Skeletal muscle tissue (tissue), 4 donors: ENCODE data around the gene KIF21B. TPM values are rescaled to one million over a fixed set of nuclear protein-coding genes. Genes with fewer than 3 reads are reported as not detected.

Experiments
- H3K27ac ChIP-seq: one replicate; pipeline ENCODE4 v1.7.0; 2013; ENCODE audit warnings: mild to moderate bottlenecking, low read depth, low read length, inconsistent platforms
- H3K27me3 ChIP-seq, 3 donors: one replicate each; pipeline ENCODE4 v1.7.0; 2013; ENCODE audit warnings: low read length in 3 of 3; ENCODE audit not compliant: control insufficient read depth in 3 of 3, insufficient read depth in 3 of 3
- H3K36me3 ChIP-seq, 3 donors: one replicate each; pipeline ENCODE4 v1.7.0; 2013; ENCODE audit warnings: low read length in 3 of 3; ENCODE audit not compliant: control insufficient read depth in 3 of 3, insufficient read depth in 3 of 3
- H3K4me1 ChIP-seq, 3 donors: one replicate each; pipeline ENCODE4 v1.7.0; 2013; ENCODE audit warnings: low read length in 3 of 3, mild to moderate bottlenecking in 3 of 3; ENCODE audit not compliant: control insufficient read depth in 3 of 3, insufficient read depth in 3 of 3
- H3K4me3 ChIP-seq, 3 donors: one replicate each; pipeline ENCODE4 v1.7.0; 2013; ENCODE audit warnings: low read length in 3 of 3
- H3K9ac ChIP-seq, 3 donors: one replicate each; pipeline ENCODE4 v1.7.0; 2013; ENCODE audit warnings: low read length in 3 of 3, mild to moderate bottlenecking in 3 of 3, moderate library complexity in 2 of 3, low read depth in 1 of 3
- H3K9me3 ChIP-seq, 3 donors: one replicate each; pipeline ENCODE4 v1.7.0; 2013; ENCODE audit warnings: low read length in 3 of 3; ENCODE audit not compliant: control insufficient read depth in 3 of 3
- total RNA-seq: library from RNA; depleted of rRNA; stranded (reverse); fragments of >200 nt; gene quantifications from one replicate; pipeline ENCODE4 v1.2.3, GENCODE V29; 2014
- donor health status: Osteomylitis.

The KIF21B gene
- total RNA-seq, 1 donor from 2014 or later = 1.0 TPM

- no peaks in the 10 kb centered on the region for H3K9me3 ChIP-seq
- H3K27me3 ChIP-seq = peaks cover 0 to 4% (median 0%) of the 10 kb centered on the region in 3 donors
- H3K36me3 ChIP-seq = no peaks in the 10 kb centered on the region
- H3K4me3 ChIP-seq = no peak overlapping the region
- H3K27ac ChIP-seq = no peak overlapping the region
- no peaks in the 10 kb centered on the region for H3K4me1 ChIP-seq
- no peak overlapping the region for H3K9ac ChIP-seq
Measured at GRCh38 chr1:201004154-201004553, 19.4 kb downstream of the KIF21B start.

GRCh38 chr1:201002510-201002909, 21.0 kb downstream of the KIF21B start:
- H3K4me3 ChIP-seq = no peak overlapping the region
- H3K9me3 ChIP-seq = no peaks in the 10 kb centered on the region
- H3K4me1 ChIP-seq = no peaks in the 10 kb centered on the region
- H3K9ac ChIP-seq = no peak overlapping the region
- no peaks in the 10 kb centered on the region for H3K36me3 ChIP-seq
- H3K27me3 ChIP-seq = peaks cover 0 to 4% (median 0%) of the 10 kb centered on the region in 3 donors
- H3K27ac ChIP-seq = no peak overlapping the region

- Histone ChIP-seq H3K27ac (no peak overlapping the region), H3K9me3 (no peaks in the 10 kb centered on the region), H3K27me3 (peaks cover 0 to 4% (median 0%) of the 10 kb centered on the region in 3 donors), H3K4me3 (no peak overlapping the region), H3K9ac (no peak overlapping the region), H3K36me3 (no peaks in the 10 kb centered on the region), H3K4me1 (no peaks in the 10 kb centered on the region)
Measured at GRCh38 chr1:201001962-201002361, 21.6 kb downstream of the KIF21B start.

GRCh38 chr1:201000391-201000790, 23.1 kb downstream of the KIF21B start:
- Histone ChIP-seq H3K4me3 (no peak overlapping the region), H3K27ac (no peak overlapping the region), H3K36me3 (no peaks in the 10 kb centered on the region), H3K9ac (no peak overlapping the region), H3K4me1 (no peaks in the 10 kb centered on the region), H3K27me3 (no peaks in the 10 kb centered on the region), H3K9me3 (no peaks in the 10 kb centered on the region)

GRCh38 chr1:200999667-201000066, 23.8 kb downstream of the KIF21B start:
- Histone ChIP-seq H3K36me3 (no peaks in the 10 kb centered on the region), H3K4me3 (no peak overlapping the region), H3K27ac (no peak overlapping the region), H3K9ac (no peak overlapping the region), H3K27me3 (no peaks in the 10 kb centered on the region), H3K9me3 (no peaks in the 10 kb centered on the region), H3K4me1 (no peaks in the 10 kb centered on the region)

GRCh38 chr1:200998323-200998722, 25.2 kb downstream of the KIF21B start:
- H3K27me3 ChIP-seq = no peaks in the 10 kb centered on the region
- no peaks in the 10 kb centered on the region for H3K4me1 ChIP-seq
- H3K27ac ChIP-seq = no peak overlapping the region
- no peaks in the 10 kb centered on the region for H3K36me3 ChIP-seq
- no peak overlapping the region for H3K9ac ChIP-seq
- no peaks in the 10 kb centered on the region for H3K9me3 ChIP-seq
- H3K4me3 ChIP-seq = no peak overlapping the region

GRCh38 chr1:200992382-200993048, 31.0 kb downstream of the KIF21B start:
- H3K9ac ChIP-seq = no peak overlapping the region
- no peak overlapping the region for H3K27ac ChIP-seq
- H3K27me3 ChIP-seq = no peaks in the 10 kb centered on the region
- H3K4me3 ChIP-seq = no peak overlapping the region
- H3K9me3 ChIP-seq = no peaks in the 10 kb centered on the region
- no peaks in the 10 kb centered on the region for H3K4me1 ChIP-seq
- H3K36me3 ChIP-seq = no peaks in the 10 kb centered on the region

GRCh38 chr1:200991097-200991614, 32.4 kb downstream of the KIF21B start:
- Histone ChIP-seq H3K9ac (no peak overlapping the region), H3K27ac (no peak overlapping the region), H3K27me3 (no peaks in the 10 kb centered on the region), H3K4me3 (no peak overlapping the region), H3K4me1 (no peaks in the 10 kb centered on the region), H3K9me3 (no peaks in the 10 kb centered on the region), H3K36me3 (no peaks in the 10 kb centered on the region)

GRCh38 chr1:200990114-200990513, 33.4 kb downstream of the KIF21B start:
- no peaks in the 10 kb centered on the region for H3K27me3 ChIP-seq
- H3K4me1 ChIP-seq = no peaks in the 10 kb centered on the region
- H3K27ac ChIP-seq = no peak overlapping the region
- H3K9me3 ChIP-seq = no peaks in the 10 kb centered on the region
- H3K9ac ChIP-seq = no peak overlapping the region
- no peak overlapping the region for H3K4me3 ChIP-seq
- H3K36me3 ChIP-seq = no peaks in the 10 kb centered on the region

GRCh38 chr1:200989337-200989736, 34.2 kb downstream of the KIF21B start:
- Histone ChIP-seq H3K27me3 (no peaks in the 10 kb centered on the region), H3K36me3 (no peaks in the 10 kb centered on the region), H3K4me1 (no peaks in the 10 kb centered on the region), H3K4me3 (no peak overlapping the region), H3K9me3 (no peaks in the 10 kb centered on the region), H3K27ac (no peak overlapping the region), H3K9ac (no peak overlapping the region)
